HepG2 (cell line): ENCODE data around the gene TAPBP. TPM values are rescaled to one million over a fixed set of nuclear protein-coding genes. Genes with fewer than 3 reads are reported as not detected.
A peak's percentile ranks its signal among the peaks of the same experiment; 100 is the strongest.

Experiments used
- CREB3 ChIP-seq: sonication (generic); formaldehyde crosslinking; IDR thresholded peaks from 2 replicates; pipeline ENCODE4 v1.5.0; 2020; ENCODE audit warnings: missing genetic modification reagents
- GPN1 ChIP-seq: sonication (generic); formaldehyde crosslinking; IDR thresholded peaks from 2 replicates; pipeline ENCODE4 v1.5.1; 2020; ENCODE audit warnings: missing genetic modification reagents, borderline replicate concordance
- KIAA2018 ChIP-seq: sonication (generic); formaldehyde crosslinking; IDR thresholded peaks from 2 replicates; pipeline ENCODE4 v1.5.0; 2020; ENCODE audit warnings: mild to moderate bottlenecking, missing genetic modification reagents, borderline replicate concordance
- SMARCC2 ChIP-seq: fragments of 450-650 bp; IDR thresholded peaks from 2 replicates; pipeline ENCODE4 v1.6.1; 2017; ENCODE audit warnings: antibody characterized with exemption, mild to moderate bottlenecking
- SNRNP70 ChIP-seq: fragments of 200-400 bp; formaldehyde crosslinking; IDR thresholded peaks from 2 replicates; pipeline ENCODE4 v1.6.1; 2017; ENCODE audit warnings: mild to moderate bottlenecking, low read depth, low read length, moderate library complexity
- YEATS2 ChIP-seq: sonication (generic); formaldehyde crosslinking; IDR thresholded peaks from 2 replicates; pipeline ENCODE4 v1.4.0; 2020; ENCODE audit warnings: missing genetic modification reagents, borderline replicate concordance
- ZBTB33 ChIP-seq: sonication (generic); formaldehyde crosslinking; IDR thresholded peaks from 2 replicates; pipeline ENCODE4 v1.4.0; 2020; ENCODE audit warnings: missing genetic modification reagents
- ZFP91 ChIP-seq: sonication (generic); formaldehyde crosslinking; IDR thresholded peaks from 2 replicates; pipeline ENCODE4 v1.9.0; 2022; ENCODE audit warnings: missing genetic modification reagents, mild to moderate bottlenecking, borderline replicate concordance
- ZNF451 ChIP-seq: sonication (generic); formaldehyde crosslinking; IDR thresholded peaks from 2 replicates; pipeline ENCODE4 v1.5.0; 2020; ENCODE audit warnings: mild to moderate bottlenecking, missing genetic modification reagents
- ZNF576 ChIP-seq: sonication (generic); formaldehyde crosslinking; IDR thresholded peaks from 2 replicates; pipeline ENCODE4 v1.4.0; 2020; ENCODE audit warnings: mild to moderate bottlenecking, missing genetic modification reagents
- polyA plus RNA-seq, 8 experiments: library from polyadenylated mRNA; depleted of rRNA in 3 of 8; stranded (reverse) in 7 of 8; unstranded in 1 of 8; fragments of >200 nt; fragmentation: Illumina TruSeq in 4 of 8; extraction: Trizol in 4 of 8; gene quantifications; 2 replicates each; pipeline versions ENCODE4 v1.2.1 to v1.2.3, GENCODE V29; 2011 to 2016; ENCODE audit warnings: low read depth in 4 of 8, missing spikeins in 1 of 8, mixed read lengths in 1 of 8; ENCODE audit not compliant: insufficient read depth in 1 of 8
- total RNA-seq, 5 experiments: library from RNA; depleted of rRNA; stranded (reverse); fragments of >200 nt; fragmentation: Illumina TruSeq; extraction: Trizol; gene quantifications; 2 replicates each; pipeline ENCODE4 v1.2.3, GENCODE V29; 2016; ENCODE audit warnings: low read depth in 1 of 5

TAPBP gene
- total and polyA plus RNA-seq, 2 of the 13 experiments (the other 11 are each of a cell fraction or from before 2014, with no cell fraction given) = 27.4 to 32.3 TPM

- TF ChIP-seq KIAA2018 (CRISPR knock-in tag) (peak; percentile 84; the same call in 1 of the 2 replicates), ZNF576 (CRISPR knock-in tag) (peak; percentile 87; the same call in 1 of the 2 replicates), ZNF451 (peak; percentile 40; the same call in 1 of the 2 replicates), GPN1 (CRISPR knock-in tag) (no peak), SMARCC2 (no peak), ZFP91 (CRISPR knock-in tag) (peak; percentile 94; the same call in 1 of the 2 replicates), SNRNP70 (no peak), YEATS2 (CRISPR knock-in tag) (peak; percentile 82), CREB3 (0 out of 2 replicates have a peak, but pooled peaks have one; percentile 61), ZBTB33 (CRISPR knock-in tag) (no peak)
- TF ChIP-seq, all 625 proteins: peak for 378
Observed at GRCh38 chr6:33299237-33299944, 14.5 kb downstream of the TAPBP start (continued).
